ENCODE data around the gene TMCC2.
A peak's percentile ranks its signal among the peaks of the same experiment; 100 is the strongest.

The TMCC2 gene

DNA sequence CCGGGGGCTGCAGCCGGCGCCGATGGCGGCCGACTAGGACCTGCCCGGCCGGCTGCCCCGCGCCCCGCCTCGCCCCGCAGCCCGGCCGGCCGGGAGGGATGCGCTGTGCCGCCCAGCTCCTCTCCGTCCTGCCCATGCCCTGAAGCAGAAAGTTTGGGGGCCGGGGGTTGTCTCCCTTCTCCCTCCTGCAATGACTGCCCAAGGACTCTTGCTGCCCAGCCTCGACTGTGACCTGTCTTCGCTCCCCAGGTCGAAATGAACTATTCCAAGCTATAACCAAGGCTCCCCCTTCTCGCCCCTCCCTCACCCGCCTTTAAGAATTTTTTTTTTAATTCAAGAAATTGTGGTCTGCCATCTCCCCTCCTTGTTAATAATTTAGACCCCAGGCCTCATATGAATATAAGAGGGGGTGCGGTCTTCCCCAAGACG lies 361 bp downstream of the TMCC2 start:
- Histone ChIP-seq H2BK120ac (ENCODE audit: low read depth, low read length) (peak overlapping the region; percentile 13), H4K91ac (ENCODE audit: low read length) (no peak overlapping the region), H3K4me2 (ENCODE audit: low read length, poor library complexity, severe bottlenecking) (peak overlapping the region; percentile 88), H3K9me3 (ENCODE audit: control insufficient read depth, low read length) (no peaks in the 10 kb centered on the region), H3K18ac (ENCODE audit: low read depth in 1 of 2, low read length in 2 of 2) (peak overlapping the region in 1 of 2 experiments; percentile 6), H3K4me1 (ENCODE audit: control insufficient read depth, insufficient read depth, low read depth, low read length) (peaks cover 9% of the 10 kb centered on the region), H2BK12ac (ENCODE audit: low read length in 2 of 2) (no peak overlapping the region), H2AK5ac (ENCODE audit: low read length, severe bottlenecking) (no peak overlapping the region), H3K23ac (ENCODE audit: low read length in 2 of 2) (no peak overlapping the region), H3K4me3 (ENCODE audit: insufficient read depth in 1 of 2, low read depth in 1 of 2, low read length in 2 of 2) (peak overlapping the region; percentile 76 to 90), H3K14ac (ENCODE audit: low read length in 2 of 2) (no peak overlapping the region), H3K27me3 (ENCODE audit: control insufficient read depth in 1 of 2, insufficient read depth in 1 of 2, low read length in 2 of 2) (peaks cover 0 to 3% of the 10 kb centered on the region in 2 experiments), H3K4ac (ENCODE audit: low read depth in 1 of 2, low read length in 2 of 2) (no peak overlapping the region), H3K9ac (ENCODE audit: low read length) (peak overlapping the region; percentile 77), H3K27ac (ENCODE audit: low read length, poor library complexity, severe bottlenecking) (no peak overlapping the region), H4K8ac (ENCODE audit: low read length) (no peak overlapping the region), H3K36me3 (ENCODE audit: control insufficient read depth in 1 of 2, insufficient read depth in 2 of 2, low read depth in 1 of 2, low read length in 2 of 2) (no peaks in the 10 kb centered on the region), H2BK5ac (ENCODE audit: low read depth, low read length, poor library complexity, severe bottlenecking) (no peak overlapping the region), H3K79me1 (replicated peaks; ENCODE audit: low read length, poor library complexity, severe bottlenecking) (peaks cover 4% of the 10 kb centered on the region), H2AFZ (ENCODE audit: low read depth, low read length) (peak overlapping the region; percentile 23), H2BK15ac (ENCODE audit: low read depth, poor library complexity, severe bottlenecking) (no peak overlapping the region)
- no peak for DNase-seq
- WGBS: 0% methylated on average over 21 of the region's 27 CpGs

DNA sequence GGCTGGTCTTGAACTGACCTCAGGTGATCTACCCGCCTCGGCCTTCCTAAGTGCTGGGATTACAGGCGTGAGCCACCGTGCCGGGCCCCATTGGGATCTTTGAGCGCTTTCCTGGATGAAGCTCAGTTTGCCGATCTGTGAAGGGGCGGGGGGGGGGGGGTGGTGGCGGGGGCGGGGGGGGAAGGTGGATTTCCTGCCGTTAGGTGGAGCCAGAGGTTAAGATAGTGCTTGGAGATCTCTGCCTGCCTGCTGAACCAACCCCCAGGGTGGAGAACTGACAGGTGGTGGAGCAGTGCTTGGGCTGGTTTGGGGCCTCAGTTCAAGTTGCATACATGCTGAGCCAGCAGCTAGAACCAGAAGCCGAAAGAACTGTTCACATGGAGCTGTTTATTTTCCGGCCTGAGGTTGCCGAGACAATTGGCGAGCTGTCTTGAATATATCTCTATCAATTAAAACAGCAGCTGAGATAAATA lies 1.7 kb downstream of the TMCC2 start:
- H3K9ac ChIP-seq (ENCODE audit: low read length): peak overlapping the region; percentile 77
- no peak overlapping the region for H4K8ac ChIP-seq (ENCODE audit: low read length)
- no peak overlapping the region for H3K27ac ChIP-seq (ENCODE audit: low read length, poor library complexity, severe bottlenecking)
- no peak overlapping the region for H2BK120ac ChIP-seq (ENCODE audit: low read depth, low read length)
- H3K4ac ChIP-seq (ENCODE audit: low read depth in 1 of 2, low read length in 2 of 2): no peak overlapping the region
- peaks cover 0 to 3% of the 10 kb centered on the region in 2 experiments for H3K27me3 ChIP-seq (ENCODE audit: control insufficient read depth in 1 of 2, insufficient read depth in 1 of 2, low read length in 2 of 2)
- no peak overlapping the region for H3K23ac ChIP-seq (ENCODE audit: low read length in 2 of 2)
- no peaks in the 10 kb centered on the region for H3K36me3 ChIP-seq (ENCODE audit: control insufficient read depth in 1 of 2, insufficient read depth in 2 of 2, low read depth in 1 of 2, low read length in 2 of 2)
- H3K4me1 ChIP-seq (ENCODE audit: control insufficient read depth, insufficient read depth, low read depth, low read length): peaks cover 9% of the 10 kb centered on the region
- no peaks in the 10 kb centered on the region for H3K9me3 ChIP-seq (ENCODE audit: control insufficient read depth, low read length)
- H3K14ac ChIP-seq (ENCODE audit: low read length in 2 of 2): no peak overlapping the region
- H4K91ac ChIP-seq (ENCODE audit: low read length): no peak overlapping the region
- H2AFZ ChIP-seq (ENCODE audit: low read depth, low read length): no peak overlapping the region
- no peak overlapping the region for H2BK5ac ChIP-seq (ENCODE audit: low read depth, low read length, poor library complexity, severe bottlenecking)
- H3K4me3 ChIP-seq (ENCODE audit: insufficient read depth in 1 of 2, low read depth in 1 of 2, low read length in 2 of 2): peak overlapping the region; percentile 38 to 90
- peak; percentile 55 for DNase-seq
- no peak overlapping the region for H2BK12ac ChIP-seq (ENCODE audit: low read length in 2 of 2)
- peak overlapping the region; percentile 56 for H3K4me2 ChIP-seq (ENCODE audit: low read length, poor library complexity, severe bottlenecking)
- peaks cover 4% of the 10 kb centered on the region for H3K79me1 ChIP-seq (replicated peaks; ENCODE audit: low read length, poor library complexity, severe bottlenecking)
- WGBS: 37% methylated on average over 4 of the region's 15 CpGs
- H2BK15ac ChIP-seq (ENCODE audit: low read depth, poor library complexity, severe bottlenecking): no peak overlapping the region
- no peak overlapping the region for H2AK5ac ChIP-seq (ENCODE audit: low read length, severe bottlenecking)
- H3K18ac ChIP-seq (ENCODE audit: low read depth in 1 of 2, low read length in 2 of 2): no peak overlapping the region

DNA sequence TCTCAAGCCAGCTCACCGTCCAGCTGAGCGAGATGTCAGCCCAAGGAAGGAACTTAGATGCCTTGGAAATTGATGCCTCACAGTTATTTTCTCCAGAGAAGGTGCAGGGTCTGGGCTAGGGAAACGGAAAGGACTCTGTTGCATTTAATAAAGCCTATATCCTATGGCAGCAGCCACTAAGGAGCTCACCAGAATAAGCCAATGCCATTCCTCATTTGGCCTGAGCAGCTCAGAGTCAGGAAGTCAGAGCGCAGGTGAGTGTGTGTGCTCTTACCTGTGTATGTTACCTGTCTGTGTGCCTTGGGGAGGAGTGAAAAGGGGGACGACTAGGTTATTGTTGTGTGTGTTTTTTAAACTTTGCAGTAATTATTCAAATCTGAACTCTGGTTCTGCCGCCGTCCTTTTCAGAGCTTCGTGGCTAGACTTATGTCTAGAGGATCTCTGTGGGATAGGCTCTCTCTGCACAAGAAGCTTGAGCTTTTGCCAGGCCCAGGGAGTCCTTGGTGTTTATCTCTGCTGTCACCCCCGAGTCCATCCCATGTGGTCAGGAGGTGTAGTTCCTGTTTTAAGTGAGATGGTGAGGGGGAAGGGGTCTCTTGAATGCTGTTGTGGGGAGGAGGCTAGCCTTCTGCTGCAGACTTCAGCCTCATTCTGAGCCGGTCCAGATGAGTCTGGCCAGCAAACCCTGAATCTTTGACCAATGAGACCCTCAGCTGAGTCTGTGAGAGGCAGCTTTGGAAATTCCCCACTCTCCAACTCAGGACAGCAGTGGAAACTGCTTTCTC lies 2.4 kb downstream of the TMCC2 start:
- Histone ChIP-seq H2BK120ac (ENCODE audit: low read depth, low read length) (no peak overlapping the region), H2AFZ (ENCODE audit: low read depth, low read length) (no peak overlapping the region), H2BK12ac (ENCODE audit: low read length in 2 of 2) (no peak overlapping the region), H3K79me1 (replicated peaks; ENCODE audit: low read length, poor library complexity, severe bottlenecking) (peaks cover 4% of the 10 kb centered on the region), H3K27ac (ENCODE audit: low read length, poor library complexity, severe bottlenecking) (no peak overlapping the region), H3K14ac (ENCODE audit: low read length in 2 of 2) (no peak overlapping the region), H3K4me1 (ENCODE audit: control insufficient read depth, insufficient read depth, low read depth, low read length) (peaks cover 9% of the 10 kb centered on the region), H3K27me3 (ENCODE audit: control insufficient read depth in 1 of 2, insufficient read depth in 1 of 2, low read length in 2 of 2) (peaks cover 0 to 3% of the 10 kb centered on the region in 2 experiments), H3K18ac (ENCODE audit: low read depth in 1 of 2, low read length in 2 of 2) (no peak overlapping the region), H3K9me3 (ENCODE audit: control insufficient read depth, low read length) (no peaks in the 10 kb centered on the region), H2BK5ac (ENCODE audit: low read depth, low read length, poor library complexity, severe bottlenecking) (no peak overlapping the region), H3K23ac (ENCODE audit: low read length in 2 of 2) (no peak overlapping the region), H3K9ac (ENCODE audit: low read length) (no peak overlapping the region), H2AK5ac (ENCODE audit: low read length, severe bottlenecking) (no peak overlapping the region), H4K91ac (ENCODE audit: low read length) (no peak overlapping the region), H3K4me3 (ENCODE audit: insufficient read depth in 1 of 2, low read depth in 1 of 2, low read length in 2 of 2) (peak overlapping the region in 1 of 2 experiments; percentile 25), H3K4me2 (ENCODE audit: low read length, poor library complexity, severe bottlenecking) (peak overlapping the region; percentile 56), H4K8ac (ENCODE audit: low read length) (no peak overlapping the region), H3K4ac (ENCODE audit: low read depth in 1 of 2, low read length in 2 of 2) (no peak overlapping the region), H2BK15ac (ENCODE audit: low read depth, poor library complexity, severe bottlenecking) (no peak overlapping the region), H3K36me3 (ENCODE audit: control insufficient read depth in 1 of 2, insufficient read depth in 2 of 2, low read depth in 1 of 2, low read length in 2 of 2) (no peaks in the 10 kb centered on the region)
- WGBS: 70% methylated on average over 10 of the region's 10 CpGs
- peak; percentile 15 for DNase-seq

DNA sequence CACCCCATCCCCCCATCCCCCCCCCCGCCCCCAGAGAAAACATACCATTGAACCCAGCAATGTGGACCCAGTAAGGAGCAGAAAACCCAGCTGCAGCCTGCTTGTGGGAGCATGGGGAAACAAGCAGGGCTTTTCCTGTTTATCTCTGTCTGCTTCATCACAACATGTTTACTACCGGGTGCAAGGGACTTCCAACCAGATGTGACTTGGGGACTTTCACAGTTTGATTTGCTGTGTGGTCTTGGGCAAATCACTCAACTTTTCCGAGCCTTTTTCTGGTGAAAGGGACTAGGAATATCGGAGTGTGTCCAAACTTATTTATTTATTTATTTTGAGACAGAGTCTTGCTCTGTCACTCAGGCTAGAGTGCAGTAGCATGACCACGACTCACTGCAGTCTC lies 3.2 kb downstream of the TMCC2 start:
- H3K23ac ChIP-seq (ENCODE audit: low read length in 2 of 2): no peak overlapping the region
- no peak overlapping the region for H3K4me2 ChIP-seq (ENCODE audit: low read length, poor library complexity, severe bottlenecking)
- DNase-seq: no peak
- no peak overlapping the region for H3K4me3 ChIP-seq (ENCODE audit: insufficient read depth in 1 of 2, low read depth in 1 of 2, low read length in 2 of 2)
- H3K9ac ChIP-seq (ENCODE audit: low read length): no peak overlapping the region
- no peak overlapping the region for H3K18ac ChIP-seq (ENCODE audit: low read depth in 1 of 2, low read length in 2 of 2)
- no peak overlapping the region for H3K14ac ChIP-seq (ENCODE audit: low read length in 2 of 2)
- H3K36me3 ChIP-seq (ENCODE audit: control insufficient read depth in 1 of 2, insufficient read depth in 2 of 2, low read depth in 1 of 2, low read length in 2 of 2): no peaks in the 10 kb centered on the region
- H3K27me3 ChIP-seq (ENCODE audit: control insufficient read depth in 1 of 2, insufficient read depth in 1 of 2, low read length in 2 of 2): no peaks in the 10 kb centered on the region
- H2BK15ac ChIP-seq (ENCODE audit: low read depth, poor library complexity, severe bottlenecking): no peak overlapping the region
- H4K8ac ChIP-seq (ENCODE audit: low read length): no peak overlapping the region
- H2BK12ac ChIP-seq (ENCODE audit: low read length in 2 of 2): no peak overlapping the region
- H2AK5ac ChIP-seq (ENCODE audit: low read length, severe bottlenecking): no peak overlapping the region
- no peak overlapping the region for H2BK5ac ChIP-seq (ENCODE audit: low read depth, low read length, poor library complexity, severe bottlenecking)
- no peak overlapping the region for H2BK120ac ChIP-seq (ENCODE audit: low read depth, low read length)
- no peak overlapping the region for H3K4ac ChIP-seq (ENCODE audit: low read depth in 1 of 2, low read length in 2 of 2)
- no peaks in the 10 kb centered on the region for H3K9me3 ChIP-seq (ENCODE audit: control insufficient read depth, low read length)
- H3K4me1 ChIP-seq (ENCODE audit: control insufficient read depth, insufficient read depth, low read depth, low read length): peaks cover 9% of the 10 kb centered on the region
- H3K27ac ChIP-seq (ENCODE audit: low read length, poor library complexity, severe bottlenecking): no peak overlapping the region
- H4K91ac ChIP-seq (ENCODE audit: low read length): no peak overlapping the region
- WGBS: 91% methylated on average over 3 of the region's 5 CpGs
- no peak overlapping the region for H2AFZ ChIP-seq (ENCODE audit: low read depth, low read length)
- H3K79me1 ChIP-seq (replicated peaks; ENCODE audit: low read length, poor library complexity, severe bottlenecking): peaks cover 4% of the 10 kb centered on the region
